Measurements from ENCODE around the gene OGT. TPM values are rescaled to one million over a fixed set of nuclear protein-coding genes. Genes with fewer than 3 reads are reported as not detected.
"Not testable (repeated sequence)": the region's sequence is repeated elsewhere in the genome, so short reads cannot be mapped to it uniquely, and the experiment has no call there.

OGT gene
- total RNA-seq, 2 experiments from 2014 or later: 360 to 382 TPM

- ChIA-PET CTCF (no interaction called here), POLR2A (interaction anchor here (1.0 kb wide), 1 partner anchor 29 kb away, joined by 3 read pairs; no protein-coding TSS in a partner anchor)
- H3K4me1 Mint-ChIP-seq: no peaks in the 10 kb centered on the region
- no peak for DNase-seq
- peaks cover 64% of the 10 kb centered on the region for H3K36me3 Mint-ChIP-seq (ENCODE audit: low read depth)
- H3K4me3 Mint-ChIP-seq: no peak overlapping the region
- no peaks in the 10 kb centered on the region for H3K27me3 Mint-ChIP-seq
- no peak overlapping the region for H3K27ac Mint-ChIP-seq
- H3K9me3 Mint-ChIP-seq: no peaks in the 10 kb centered on the region
Measured at GRCh38 chrX:71573590-71573989, 40.7 kb downstream of the OGT start.

- ChIA-PET CTCF (interaction anchor here (0.7 kb wide), 1 partner anchor 172 kb away, joined by 3 read pairs; no protein-coding TSS in a partner anchor), POLR2A (no interaction called here)
- Mint-ChIP-seq H3K4me1 (no peaks in the 10 kb centered on the region), H3K36me3 (ENCODE audit: low read depth) (peaks cover 61% of the 10 kb centered on the region), H3K27ac (no peak overlapping the region), H3K4me3 (no peak overlapping the region), H3K9me3 (no peaks in the 10 kb centered on the region), H3K27me3 (no peaks in the 10 kb centered on the region)
- no peak for DNase-seq
Measured at GRCh38 chrX:71577682-71578081, 44.8 kb downstream of the OGT start.

GRCh38 chrX:71578253-71579135 is 45.6 kb downstream of the OGT start, which contains the start of gene GCNA:
TSS of gene GCNA (plus strand) at chrX:71578437. CDS start at chrX:71580822, 2,385 bp downstream.
- Mint-ChIP-seq H3K4me3 (no peak within 1 kb of the TSS), H3K36me3 (ENCODE audit: low read depth) (peaks cover 55% of the 10 kb centered on the region), H3K27me3 (no peaks in the 10 kb centered on the region), H3K9me3 (no peaks in the 10 kb centered on the region), H3K27ac (peak within 1 kb of the TSS; percentile 35), H3K4me1 (no peaks in the 10 kb centered on the region)
- DNase-seq: no peak
- ChIA-PET POLR2A (no interaction called here), CTCF (no interaction called here)

GRCh38 chrX:71579136-71579989 is 46.5 kb downstream of the OGT start:
- H3K27me3 Mint-ChIP-seq: no peaks in the 10 kb centered on the region
- peaks cover 46% of the 10 kb centered on the region for H3K36me3 Mint-ChIP-seq (ENCODE audit: low read depth)
- no peak overlapping the region for H3K4me3 Mint-ChIP-seq
- no peaks in the 10 kb centered on the region for H3K9me3 Mint-ChIP-seq
- DNase-seq: no peak
- CTCF ChIA-PET: no interaction called here
- H3K4me1 Mint-ChIP-seq: no peaks in the 10 kb centered on the region
- H3K27ac Mint-ChIP-seq: no peak overlapping the region
- POLR2A ChIA-PET: no interaction called here

- Mint-ChIP-seq H3K27ac (no peak overlapping the region), H3K4me1 (no peaks in the 10 kb centered on the region), H3K4me3 (no peak overlapping the region), H3K27me3 (no peaks in the 10 kb centered on the region), H3K36me3 (ENCODE audit: low read depth) (peaks cover 40% of the 10 kb centered on the region), H3K9me3 (no peaks in the 10 kb centered on the region)
- ChIA-PET POLR2A (no interaction called here), CTCF (no interaction called here)
- no peak for DNase-seq
Measured at GRCh38 chrX:71579990-71580380, 47.1 kb downstream of the OGT start.

- no peak for DNase-seq
- Mint-ChIP-seq H3K4me3 (no peak overlapping the region), H3K27me3 (no peaks in the 10 kb centered on the region), H3K27ac (no peak overlapping the region), H3K9me3 (no peaks in the 10 kb centered on the region), H3K36me3 (ENCODE audit: low read depth) (peaks cover 34% of the 10 kb centered on the region), H3K4me1 (no peaks in the 10 kb centered on the region)
- ChIA-PET POLR2A (no interaction called here), CTCF (interaction anchor here (0.8 kb wide), 1 partner anchor 71 kb away, joined by 3 read pairs; no protein-coding TSS in a partner anchor)
Measured at GRCh38 chrX:71581210-71581609, 48.3 kb downstream of the OGT start.

- no peak for DNase-seq
- Mint-ChIP-seq H3K36me3 (ENCODE audit: low read depth) (peaks cover 10% of the 10 kb centered on the region), H3K27me3 (no peaks in the 10 kb centered on the region), H3K4me1 (peaks cover 5% of the 10 kb centered on the region), H3K9me3 (no peaks in the 10 kb centered on the region), H3K27ac (no peak overlapping the region), H3K4me3 (no peak overlapping the region)
- ChIA-PET CTCF (no interaction called here), POLR2A (no interaction called here)
Measured at GRCh38 chrX:71586929-71587328, 54.0 kb downstream of the OGT start.

GRCh38 chrX:71593210-71593609 is 60.3 kb downstream of the OGT start:
- DNase-seq, H3K27me3 Mint-ChIP-seq, CTCF ChIA-PET, H3K4me3 Mint-ChIP-seq, POLR2A ChIA-PET, H3K9me3 Mint-ChIP-seq, H3K27ac Mint-ChIP-seq, H3K4me1 Mint-ChIP-seq: not testable (repeated sequence)
- H3K36me3 Mint-ChIP-seq (ENCODE audit: low read depth): peaks cover 16% of the 10 kb centered on the region

GRCh38 chrX:71599965-71600364 is 67.1 kb downstream of the OGT start:
- H3K4me1 Mint-ChIP-seq: peaks cover 12% of the 10 kb centered on the region
- no peak overlapping the region for H3K27ac Mint-ChIP-seq
- no peak for DNase-seq
- H3K4me3 Mint-ChIP-seq: no peak overlapping the region
- CTCF ChIA-PET: interaction anchor here (1.1 kb wide), 1 partner anchor 52 kb away, joined by 3 read pairs; no protein-coding TSS in a partner anchor
- H3K36me3 Mint-ChIP-seq (ENCODE audit: low read depth): peaks cover 62% of the 10 kb centered on the region
- POLR2A ChIA-PET: interaction anchor here (1.0 kb wide), 1 partner anchor 19 kb away, joined by 3 read pairs; no protein-coding TSS in a partner anchor
- H3K27me3 Mint-ChIP-seq: no peaks in the 10 kb centered on the region
- no peaks in the 10 kb centered on the region for H3K9me3 Mint-ChIP-seq

GRCh38 chrX:71603618-71604017 is 70.7 kb downstream of the OGT start:
- Mint-ChIP-seq H3K4me1 (peaks cover 43% of the 10 kb centered on the region), H3K27ac (no peak overlapping the region), H3K36me3 (ENCODE audit: low read depth) (peaks cover 71% of the 10 kb centered on the region), H3K4me3 (no peak overlapping the region), H3K9me3 (no peaks in the 10 kb centered on the region), H3K27me3 (no peaks in the 10 kb centered on the region)
- DNase-seq: no peak
- CTCF ChIA-PET: no interaction called here
- POLR2A ChIA-PET: no interaction called here

GRCh38 chrX:71604141-71604540 is 71.2 kb downstream of the OGT start:
- CTCF ChIA-PET: no interaction called here
- H3K36me3 Mint-ChIP-seq (ENCODE audit: low read depth): peaks cover 75% of the 10 kb centered on the region
- H3K27ac Mint-ChIP-seq: no peak overlapping the region
- H3K9me3 Mint-ChIP-seq: no peaks in the 10 kb centered on the region
- H3K4me3 Mint-ChIP-seq: no peak overlapping the region
- peaks cover 48% of the 10 kb centered on the region for H3K4me1 Mint-ChIP-seq
- POLR2A ChIA-PET: no interaction called here
- no peak for DNase-seq
- H3K27me3 Mint-ChIP-seq: no peaks in the 10 kb centered on the region

- peaks cover 54% of the 10 kb centered on the region for H3K4me1 Mint-ChIP-seq
- no peaks in the 10 kb centered on the region for H3K27me3 Mint-ChIP-seq
- CTCF ChIA-PET: no interaction called here
- peak overlapping the region; percentile 26 for H3K27ac Mint-ChIP-seq
- POLR2A ChIA-PET: interaction anchor here (0.6 to 2.1 kb wide), 2 partner anchors 18 to 239 kb away, joined by 3 to 7 read pairs; partner anchors contain the start of gene TAF1
- no peak for DNase-seq
- H3K9me3 Mint-ChIP-seq: no peaks in the 10 kb centered on the region
- peaks cover 76% of the 10 kb centered on the region for H3K36me3 Mint-ChIP-seq (ENCODE audit: low read depth)
- no peak overlapping the region for H3K4me3 Mint-ChIP-seq
Measured at GRCh38 chrX:71604796-71605568, 72.1 kb downstream of the OGT start.
